ENCODE results near the gene CACNA2D3. TPM values are rescaled to one million over a fixed set of nuclear protein-coding genes. Genes with fewer than 3 reads are reported as not detected.

The CACNA2D3 gene
- polyA plus RNA-seq, 1 donor: 0.97 TPM

DNA sequence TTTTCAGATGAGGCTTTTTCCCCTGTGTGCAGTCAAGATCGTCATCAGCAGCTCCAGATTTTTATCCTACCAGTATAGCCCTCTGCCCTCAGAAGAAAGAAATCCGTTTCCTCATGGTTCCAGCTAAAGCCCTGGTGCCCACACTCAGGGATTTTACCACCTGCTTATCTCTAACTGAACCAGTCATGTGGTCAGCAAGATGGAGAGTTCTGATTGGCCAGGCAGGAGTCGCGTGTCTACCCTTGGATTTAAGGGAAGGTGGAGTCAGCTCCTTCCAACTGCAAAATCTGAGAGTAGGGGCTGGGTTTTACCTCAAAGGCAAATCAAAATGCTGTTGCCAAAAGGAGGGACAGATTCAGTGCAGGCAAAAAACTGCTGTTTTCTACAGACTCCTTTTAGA is 670.2 kb downstream of the CACNA2D3 start:
- Histone ChIP-seq H3K27ac (ENCODE audit: low read length) (no peak overlapping the region), H3K27me3 (ENCODE audit: control insufficient read depth, insufficient read depth, low read length) (peaks cover 3% of the 10 kb centered on the region), H3K9me3 (ENCODE audit: control insufficient read depth, low read depth, low read length) (no peaks in the 10 kb centered on the region), H3K4me3 (ENCODE audit: low read length) (no peak overlapping the region), H3K4me1 (ENCODE audit: control insufficient read depth, insufficient read depth, low read length) (no peaks in the 10 kb centered on the region), H3K36me3 (ENCODE audit: control insufficient read depth, insufficient read depth, low read length) (no peaks in the 10 kb centered on the region)
- no peak for DNase-seq
- WGBS (ENCODE audit: insufficient coverage, low lambda C conversion rate): no CpG with 5 or more reads among the region's 4 CpGs

- H3K27me3 ChIP-seq (ENCODE audit: control insufficient read depth, insufficient read depth, low read length): peaks cover 3% of the 10 kb centered on the region
- DNase-seq: no peak
- no peak overlapping the region for H3K27ac ChIP-seq (ENCODE audit: low read length)
- no peaks in the 10 kb centered on the region for H3K4me1 ChIP-seq (ENCODE audit: control insufficient read depth, insufficient read depth, low read length)
- H3K4me3 ChIP-seq (ENCODE audit: low read length): no peak overlapping the region
- WGBS (ENCODE audit: insufficient coverage, low lambda C conversion rate): 80% methylated on average over 4 of the region's 6 CpGs
- H3K9me3 ChIP-seq (ENCODE audit: control insufficient read depth, low read depth, low read length): no peaks in the 10 kb centered on the region
- no peaks in the 10 kb centered on the region for H3K36me3 ChIP-seq (ENCODE audit: control insufficient read depth, insufficient read depth, low read length)
These were observed 670.8 kb downstream of the CACNA2D3 start for GRCh38 chr3:54793171-54793570.

- no peak for DNase-seq
- WGBS (ENCODE audit: insufficient coverage, low lambda C conversion rate): 40% methylated on average over 1 of the region's 2 CpGs
These were observed 674.8 kb downstream of the CACNA2D3 start for GRCh38 chr3:54797111-54797510.

GRCh38 chr3:54800478-54800877 is 678.1 kb downstream of the CACNA2D3 start:
- no peak for DNase-seq
- no peaks in the 10 kb centered on the region for H3K9me3 ChIP-seq (ENCODE audit: control insufficient read depth, low read depth, low read length)
- H3K4me1 ChIP-seq (ENCODE audit: control insufficient read depth, insufficient read depth, low read length): no peaks in the 10 kb centered on the region
- H3K36me3 ChIP-seq (ENCODE audit: control insufficient read depth, insufficient read depth, low read length): no peaks in the 10 kb centered on the region
- no CpG with 5 or more reads among the region's 1 CpG for WGBS (ENCODE audit: insufficient coverage, low lambda C conversion rate)
- H3K4me3 ChIP-seq (ENCODE audit: low read length): no peak overlapping the region
- H3K27me3 ChIP-seq (ENCODE audit: control insufficient read depth, insufficient read depth, low read length): no peaks in the 10 kb centered on the region
- H3K27ac ChIP-seq (ENCODE audit: low read length): no peak overlapping the region

More at GRCh38 chr3:54797111-54797510, 674.8 kb downstream of the CACNA2D3 start:
- Histone ChIP-seq H3K4me3 (ENCODE audit: low read length) (no peak overlapping the region), H3K27ac (ENCODE audit: low read length) (no peak overlapping the region), H3K27me3 (ENCODE audit: control insufficient read depth, insufficient read depth, low read length) (no peaks in the 10 kb centered on the region), H3K36me3 (ENCODE audit: control insufficient read depth, insufficient read depth, low read length) (no peaks in the 10 kb centered on the region), H3K9me3 (ENCODE audit: control insufficient read depth, low read depth, low read length) (no peaks in the 10 kb centered on the region), H3K4me1 (ENCODE audit: control insufficient read depth, insufficient read depth, low read length) (no peaks in the 10 kb centered on the region)

DNA sequence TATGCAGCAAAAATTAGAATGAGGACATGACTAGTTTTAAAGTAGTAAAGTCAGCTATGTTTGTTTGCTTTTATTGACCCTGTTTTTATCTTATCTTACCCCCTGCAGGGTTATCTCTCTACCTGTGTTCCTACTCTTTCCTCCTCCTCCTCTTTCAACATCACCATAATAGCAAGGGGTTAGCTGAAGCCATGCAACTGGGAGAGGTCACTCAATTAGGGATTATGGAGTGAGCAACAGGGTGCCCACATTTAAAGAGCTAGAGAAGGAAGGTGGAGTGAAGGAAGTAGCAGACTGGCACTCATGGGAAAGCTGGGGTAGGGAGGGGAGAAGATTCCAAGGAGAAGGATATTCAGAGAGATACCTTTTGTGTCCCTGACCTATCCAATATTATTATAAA is 679.6 kb downstream of the CACNA2D3 start:
- no peaks in the 10 kb centered on the region for H3K36me3 ChIP-seq (ENCODE audit: control insufficient read depth, insufficient read depth, low read length)
- H3K4me1 ChIP-seq (ENCODE audit: control insufficient read depth, insufficient read depth, low read length): no peaks in the 10 kb centered on the region
- no peaks in the 10 kb centered on the region for H3K27me3 ChIP-seq (ENCODE audit: control insufficient read depth, insufficient read depth, low read length)
- H3K4me3 ChIP-seq (ENCODE audit: low read length): no peak overlapping the region
- no peak overlapping the region for H3K27ac ChIP-seq (ENCODE audit: low read length)
- no peak for DNase-seq
- no peaks in the 10 kb centered on the region for H3K9me3 ChIP-seq (ENCODE audit: control insufficient read depth, low read depth, low read length)

DNA sequence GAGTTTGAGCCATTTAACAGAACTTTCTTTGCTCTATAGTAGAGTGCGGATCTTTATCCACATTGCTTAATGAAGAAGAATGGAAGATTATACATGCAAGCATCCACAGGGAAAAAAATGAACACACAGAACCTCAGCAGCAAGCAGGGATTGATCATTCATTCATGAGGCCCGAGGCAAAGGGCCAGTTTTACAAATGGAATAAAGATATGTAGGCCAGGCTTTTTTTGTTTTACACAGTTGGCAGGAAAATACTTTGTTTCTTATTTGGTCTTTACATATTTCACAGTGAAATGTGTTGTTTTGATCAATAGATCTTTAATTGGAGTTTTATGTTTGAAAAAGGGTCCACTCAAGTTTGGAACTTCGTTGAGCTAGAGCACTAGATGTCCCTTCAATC is 688.0 kb downstream of the CACNA2D3 start:
- no peaks in the 10 kb centered on the region for H3K27me3 ChIP-seq (ENCODE audit: control insufficient read depth, insufficient read depth, low read length)
- no peak for DNase-seq
- no peak overlapping the region for H3K4me3 ChIP-seq (ENCODE audit: low read length)
- WGBS (ENCODE audit: insufficient coverage, low lambda C conversion rate): 58% methylated on average over 3 of the region's 3 CpGs
- no peaks in the 10 kb centered on the region for H3K4me1 ChIP-seq (ENCODE audit: control insufficient read depth, insufficient read depth, low read length)
- H3K9me3 ChIP-seq (ENCODE audit: control insufficient read depth, low read depth, low read length): no peaks in the 10 kb centered on the region
- no peaks in the 10 kb centered on the region for H3K36me3 ChIP-seq (ENCODE audit: control insufficient read depth, insufficient read depth, low read length)
- H3K27ac ChIP-seq (ENCODE audit: low read length): no peak overlapping the region

DNA sequence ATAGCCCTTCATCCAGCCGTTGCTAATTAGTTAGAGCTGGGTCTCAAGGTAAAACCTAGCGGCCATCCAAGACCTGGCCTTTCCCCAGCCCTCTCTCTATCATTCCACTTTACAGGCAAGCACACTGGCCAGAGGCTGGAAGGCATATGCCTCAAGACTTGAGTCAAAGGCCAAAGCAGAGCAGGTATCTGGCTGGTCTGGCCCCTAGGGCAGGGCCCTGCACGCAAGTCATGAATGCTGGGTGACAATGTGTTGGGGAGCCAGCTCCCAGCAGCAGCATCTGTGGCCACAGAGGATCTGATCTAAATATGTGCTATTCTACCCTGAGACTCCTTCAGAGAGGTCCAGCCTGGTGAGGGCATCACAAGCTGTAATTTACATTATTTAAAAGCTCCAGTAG is 691.9 kb downstream of the CACNA2D3 start:
- no peak for DNase-seq
- no peak overlapping the region for H3K27ac ChIP-seq (ENCODE audit: low read length)
- no peak overlapping the region for H3K4me3 ChIP-seq (ENCODE audit: low read length)
- no peaks in the 10 kb centered on the region for H3K27me3 ChIP-seq (ENCODE audit: control insufficient read depth, insufficient read depth, low read length)
- H3K4me1 ChIP-seq (ENCODE audit: control insufficient read depth, insufficient read depth, low read length): no peaks in the 10 kb centered on the region
- no CpG with 5 or more reads among the region's 3 CpGs for WGBS (ENCODE audit: insufficient coverage, low lambda C conversion rate)
- H3K36me3 ChIP-seq (ENCODE audit: control insufficient read depth, insufficient read depth, low read length): no peaks in the 10 kb centered on the region
- H3K9me3 ChIP-seq (ENCODE audit: control insufficient read depth, low read depth, low read length): no peaks in the 10 kb centered on the region

GRCh38 chr3:54817628-54818027 is 695.3 kb downstream of the CACNA2D3 start:
- WGBS (ENCODE audit: insufficient coverage, low lambda C conversion rate): no CpG with 5 or more reads among the region's 1 CpG
- H3K27me3 ChIP-seq (ENCODE audit: control insufficient read depth, insufficient read depth, low read length): no peaks in the 10 kb centered on the region

DNA sequence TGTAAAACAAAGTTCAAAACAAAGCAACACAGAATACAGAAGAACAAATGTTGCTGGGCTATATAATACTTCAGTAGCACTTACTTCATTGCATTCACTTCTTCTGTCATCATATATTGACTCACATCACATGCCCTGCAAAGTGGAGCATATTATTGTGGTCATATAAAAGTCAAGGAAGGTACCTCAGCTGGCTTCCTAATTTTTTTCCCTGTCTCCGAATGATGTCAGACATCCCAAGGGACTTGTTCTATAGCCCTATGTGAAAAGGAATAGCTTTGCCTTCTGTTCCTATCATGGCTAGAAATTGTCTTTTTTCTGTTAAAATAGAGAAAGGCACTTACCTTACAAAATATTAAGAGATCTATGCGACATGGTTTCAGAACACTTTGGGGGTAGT is 696.1 kb downstream of the CACNA2D3 start:
- WGBS (ENCODE audit: insufficient coverage, low lambda C conversion rate): no CpG with 5 or more reads among the region's 2 CpGs
- H3K9me3 ChIP-seq (ENCODE audit: control insufficient read depth, low read depth, low read length): no peaks in the 10 kb centered on the region
- no peaks in the 10 kb centered on the region for H3K36me3 ChIP-seq (ENCODE audit: control insufficient read depth, insufficient read depth, low read length)
- H3K27ac ChIP-seq (ENCODE audit: low read length): no peak overlapping the region
- H3K4me1 ChIP-seq (ENCODE audit: control insufficient read depth, insufficient read depth, low read length): no peaks in the 10 kb centered on the region
- no peak for DNase-seq
- H3K4me3 ChIP-seq (ENCODE audit: low read length): no peak overlapping the region
- no peaks in the 10 kb centered on the region for H3K27me3 ChIP-seq (ENCODE audit: control insufficient read depth, insufficient read depth, low read length)

More at GRCh38 chr3:54817628-54818027, 695.3 kb downstream of the CACNA2D3 start:
- no peaks in the 10 kb centered on the region for H3K9me3 ChIP-seq (ENCODE audit: control insufficient read depth, low read depth, low read length)
- DNase-seq: no peak
- no peak overlapping the region for H3K4me3 ChIP-seq (ENCODE audit: low read length)
- no peaks in the 10 kb centered on the region for H3K36me3 ChIP-seq (ENCODE audit: control insufficient read depth, insufficient read depth, low read length)
- no peaks in the 10 kb centered on the region for H3K4me1 ChIP-seq (ENCODE audit: control insufficient read depth, insufficient read depth, low read length)
- H3K27ac ChIP-seq (ENCODE audit: low read length): no peak overlapping the region

GRCh38 chr3:54818942-54819341 is 696.6 kb downstream of the CACNA2D3 start:
- Histone ChIP-seq H3K9me3 (ENCODE audit: control insufficient read depth, low read depth, low read length) (no peaks in the 10 kb centered on the region), H3K4me3 (ENCODE audit: low read length) (no peak overlapping the region), H3K27ac (ENCODE audit: low read length) (no peak overlapping the region), H3K36me3 (ENCODE audit: control insufficient read depth, insufficient read depth, low read length) (no peaks in the 10 kb centered on the region), H3K4me1 (ENCODE audit: control insufficient read depth, insufficient read depth, low read length) (no peaks in the 10 kb centered on the region), H3K27me3 (ENCODE audit: control insufficient read depth, insufficient read depth, low read length) (no peaks in the 10 kb centered on the region)
- DNase-seq: no peak
- 100% methylated on average over 1 of the region's 1 CpG for whole genome bisulfite sequencing (ENCODE audit: insufficient coverage, low lambda C conversion rate)

DNA sequence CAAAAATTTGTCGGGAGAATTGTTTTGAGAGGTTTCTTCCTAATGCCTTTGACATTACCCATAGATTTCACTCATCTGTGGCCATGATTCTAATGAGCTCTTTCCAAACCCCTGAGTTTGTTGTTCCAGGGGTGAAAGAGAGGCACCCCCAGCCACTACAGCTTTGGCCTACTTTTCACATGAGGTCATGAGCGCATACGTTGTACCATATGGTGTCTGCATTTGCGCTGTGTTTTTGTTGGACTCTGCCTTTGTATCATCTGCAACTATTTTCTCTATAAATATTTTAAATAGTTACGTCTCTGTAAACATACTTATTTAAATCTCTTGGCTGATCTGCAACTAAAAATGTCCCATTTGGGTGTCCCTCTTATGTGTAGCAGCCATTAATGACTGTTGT is 697.6 kb downstream of the CACNA2D3 start:
- no peaks in the 10 kb centered on the region for H3K36me3 ChIP-seq (ENCODE audit: control insufficient read depth, insufficient read depth, low read length)
- 83% methylated on average over 2 of the region's 5 CpGs for WGBS (ENCODE audit: insufficient coverage, low lambda C conversion rate)
- no peaks in the 10 kb centered on the region for H3K9me3 ChIP-seq (ENCODE audit: control insufficient read depth, low read depth, low read length)
- no peak overlapping the region for H3K27ac ChIP-seq (ENCODE audit: low read length)
- H3K4me3 ChIP-seq (ENCODE audit: low read length): no peak overlapping the region
- H3K27me3 ChIP-seq (ENCODE audit: control insufficient read depth, insufficient read depth, low read length): no peaks in the 10 kb centered on the region
- no peaks in the 10 kb centered on the region for H3K4me1 ChIP-seq (ENCODE audit: control insufficient read depth, insufficient read depth, low read length)
- DNase-seq: no peak
